Calu3 (cell line): Measurements from ENCODE around the gene MARK4. TPM values are rescaled to one million over a fixed set of nuclear protein-coding genes. Genes with fewer than 3 reads are reported as not detected.

Experiments used
- BruUV-seq: library from RNA; stranded (reverse); fragments of 400-500 nt; replicated peaks from 2 replicates; lab custom pipeline; 2021; lab: Mats Ljungman, UMichigan
- CTCF ChIA-PET: fragments of 300-600 bp; sonication (Branson Sonifier 250); formaldehyde crosslinking; loops from one replicate; lab custom pipeline; 2022; ENCODE audit warnings: antibody characterized with exemption; lab: Charles Lee
- DNase-seq: peaks from one replicate; pipeline ENCODE4 v3.0.0; 2022
- H3K27ac Mint-ChIP-seq: one replicate; pipeline ENCODE4 v1.8.0; 2022; ENCODE audit warnings: mixed read lengths; ENCODE audit not compliant: unreplicated experiment
- H3K27me3 Mint-ChIP-seq: one replicate; pipeline ENCODE4 v1.8.0; 2022; ENCODE audit warnings: mixed read lengths; ENCODE audit not compliant: unreplicated experiment
- H3K36me3 Mint-ChIP-seq: one replicate; pipeline ENCODE4 v1.8.0; 2022; ENCODE audit warnings: mild to moderate bottlenecking, moderate library complexity, mixed read lengths; ENCODE audit not compliant: insufficient read depth, unreplicated experiment
- H3K4me1 Mint-ChIP-seq: one replicate; pipeline ENCODE4 v1.8.0; 2022; ENCODE audit warnings: mild to moderate bottlenecking, low read depth, mixed read lengths; ENCODE audit not compliant: unreplicated experiment
- H3K4me3 Mint-ChIP-seq: one replicate; pipeline ENCODE4 v1.8.0; 2022; ENCODE audit warnings: mild to moderate bottlenecking, low read depth, moderate library complexity, mixed read lengths; ENCODE audit not compliant: unreplicated experiment
- H3K9me3 Mint-ChIP-seq: one replicate; pipeline ENCODE4 v1.8.0; 2022; ENCODE audit warnings: low read depth, mixed read lengths; ENCODE audit not compliant: unreplicated experiment
- intact Hi-C: fragments of 100-400 bp; cut with micrococcal nuclease; formaldehyde crosslinking; loops from one replicate; pipeline ENCODE4 v1.10.0; 2022; ENCODE audit not compliant: unreplicated experiment
- total RNA-seq: library from RNA; stranded (reverse); gene quantifications from 2 replicates; pipeline ENCODE4 v1.2.3, GENCODE V29; 2022
- TF ChIP-seq, protein P1 (sequence below): fragments of 200-600 bp; IDR thresholded peaks from one replicate; pipeline ENCODE4 v1.8.0; 2022; ENCODE audit warnings: antibody characterized with exemption; ENCODE audit not compliant: unreplicated experiment

MARK4 gene
- total RNA-seq, 1 experiment from 2014 or later: 45.9 TPM

DNA sequence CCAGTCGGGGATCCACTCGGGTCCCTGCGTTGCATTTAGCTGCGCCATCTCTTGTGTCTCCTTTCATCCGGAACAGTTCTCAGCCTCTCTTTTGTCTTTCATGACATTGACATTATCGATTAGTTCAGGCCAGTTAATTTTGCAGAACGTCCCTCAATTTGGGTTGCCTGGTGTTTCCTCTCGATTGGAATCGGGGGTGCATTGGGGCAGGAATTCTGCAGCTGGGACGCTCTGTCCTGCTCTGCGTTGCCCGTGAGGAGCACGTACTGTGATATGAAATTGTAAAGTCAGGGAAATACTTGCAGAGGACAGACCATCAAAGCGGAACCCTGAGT lies 22.4 kb downstream of the MARK4 start:
- no peak overlapping the region for H3K27ac Mint-ChIP-seq
- no TSS peak for BruUV-seq
- H3K27me3 Mint-ChIP-seq: no peaks in the 10 kb centered on the region
- no peaks in the 10 kb centered on the region for H3K4me1 Mint-ChIP-seq
- peaks cover 39% of the 10 kb centered on the region for H3K36me3 Mint-ChIP-seq
- no peaks in the 10 kb centered on the region for H3K9me3 Mint-ChIP-seq
- TF ChIP-seq, protein P1, sequence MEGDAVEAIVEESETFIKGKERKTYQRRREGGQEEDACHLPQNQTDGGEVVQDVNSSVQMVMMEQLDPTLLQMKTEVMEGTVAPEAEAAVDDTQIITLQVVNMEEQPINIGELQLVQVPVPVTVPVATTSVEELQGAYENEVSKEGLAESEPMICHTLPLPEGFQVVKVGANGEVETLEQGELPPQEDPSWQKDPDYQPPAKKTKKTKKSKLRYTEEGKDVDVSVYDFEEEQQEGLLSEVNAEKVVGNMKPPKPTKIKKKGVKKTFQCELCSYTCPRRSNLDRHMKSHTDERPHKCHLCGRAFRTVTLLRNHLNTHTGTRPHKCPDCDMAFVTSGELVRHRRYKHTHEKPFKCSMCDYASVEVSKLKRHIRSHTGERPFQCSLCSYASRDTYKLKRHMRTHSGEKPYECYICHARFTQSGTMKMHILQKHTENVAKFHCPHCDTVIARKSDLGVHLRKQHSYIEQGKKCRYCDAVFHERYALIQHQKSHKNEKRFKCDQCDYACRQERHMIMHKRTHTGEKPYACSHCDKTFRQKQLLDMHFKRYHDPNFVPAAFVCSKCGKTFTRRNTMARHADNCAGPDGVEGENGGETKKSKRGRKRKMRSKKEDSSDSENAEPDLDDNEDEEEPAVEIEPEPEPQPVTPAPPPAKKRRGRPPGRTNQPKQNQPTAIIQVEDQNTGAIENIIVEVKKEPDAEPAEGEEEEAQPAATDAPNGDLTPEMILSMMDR: no peak
- DNase-seq: no peak
- H3K4me3 Mint-ChIP-seq: no peak overlapping the region
- intact Hi-C loops: no loop called here
- CTCF ChIA-PET: no interaction called here

DNA sequence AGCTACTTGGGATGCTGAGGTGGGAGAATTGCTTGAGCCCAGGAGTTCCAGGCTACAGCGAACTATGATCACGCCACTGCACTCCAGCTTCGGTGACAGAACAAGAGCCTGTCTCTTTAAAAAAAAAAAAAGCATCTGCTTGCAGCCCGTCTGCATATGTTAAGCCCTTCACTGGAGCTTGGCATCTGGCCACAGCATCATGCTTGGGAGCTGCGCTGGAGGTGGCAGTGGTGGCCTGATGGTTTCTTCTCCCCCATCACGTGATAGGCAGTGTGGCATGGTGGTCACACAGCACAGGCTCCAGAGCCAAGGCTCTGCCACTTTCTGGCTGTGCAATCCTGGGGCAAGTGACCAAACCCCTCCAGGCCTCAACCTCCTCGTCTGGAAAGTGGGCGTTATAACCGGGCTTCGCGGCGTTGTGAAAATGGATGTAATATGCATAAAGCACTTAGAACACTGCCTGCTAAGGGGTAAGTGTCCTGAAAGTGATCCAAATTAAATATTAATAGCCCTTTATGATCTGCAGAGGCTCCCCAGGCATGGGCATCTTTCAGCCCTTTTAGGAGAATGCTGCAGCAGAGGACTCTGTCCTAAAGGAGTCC lies 24.4 kb downstream of the MARK4 start:
- no peak for DNase-seq
- H3K4me1 Mint-ChIP-seq: no peaks in the 10 kb centered on the region
- BruUV-seq: no TSS peak
- H3K27ac Mint-ChIP-seq: no peak overlapping the region
- CTCF ChIA-PET: no interaction called here
- TF ChIP-seq, protein P1: no peak
- H3K27me3 Mint-ChIP-seq: no peaks in the 10 kb centered on the region
- no peak overlapping the region for H3K4me3 Mint-ChIP-seq
- H3K9me3 Mint-ChIP-seq: no peaks in the 10 kb centered on the region
- H3K36me3 Mint-ChIP-seq: peaks cover 38% of the 10 kb centered on the region
- intact Hi-C loops: no loop called here

DNA sequence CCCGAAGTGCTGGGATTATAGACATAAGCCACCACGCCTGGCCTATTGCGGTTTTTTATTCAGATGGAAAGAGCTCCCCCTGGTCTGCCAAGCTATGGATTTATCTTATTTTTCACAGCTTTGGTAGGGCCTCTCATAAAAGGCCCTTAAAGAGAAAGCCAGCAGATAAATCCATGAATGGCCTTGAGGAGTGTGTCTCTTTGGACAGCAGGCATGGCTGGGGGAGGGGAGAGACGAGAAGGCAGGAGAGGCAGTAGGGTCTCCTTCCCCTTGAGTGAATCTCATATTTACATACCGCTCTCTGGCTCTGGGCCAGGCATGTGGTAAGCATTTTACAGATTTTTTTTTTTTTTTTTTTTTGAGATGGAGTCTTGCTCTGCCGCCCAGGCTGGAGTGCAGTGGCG lies 25.2 kb downstream of the MARK4 start:
- DNase-seq: no peak
- peaks cover 41% of the 10 kb centered on the region for H3K36me3 Mint-ChIP-seq
- CTCF ChIA-PET: interaction anchor here (0.7 kb wide), 1 partner anchor 22 kb away, joined by 3 read pairs; no protein-coding TSS in a partner anchor
- intact Hi-C loops: no loop called here
- no peaks in the 10 kb centered on the region for H3K4me1 Mint-ChIP-seq
- TF ChIP-seq, protein P1: no peak
- BruUV-seq: no TSS peak
- H3K9me3 Mint-ChIP-seq: no peaks in the 10 kb centered on the region
- no peaks in the 10 kb centered on the region for H3K27me3 Mint-ChIP-seq
- no peak overlapping the region for H3K4me3 Mint-ChIP-seq
- no peak overlapping the region for H3K27ac Mint-ChIP-seq

DNA sequence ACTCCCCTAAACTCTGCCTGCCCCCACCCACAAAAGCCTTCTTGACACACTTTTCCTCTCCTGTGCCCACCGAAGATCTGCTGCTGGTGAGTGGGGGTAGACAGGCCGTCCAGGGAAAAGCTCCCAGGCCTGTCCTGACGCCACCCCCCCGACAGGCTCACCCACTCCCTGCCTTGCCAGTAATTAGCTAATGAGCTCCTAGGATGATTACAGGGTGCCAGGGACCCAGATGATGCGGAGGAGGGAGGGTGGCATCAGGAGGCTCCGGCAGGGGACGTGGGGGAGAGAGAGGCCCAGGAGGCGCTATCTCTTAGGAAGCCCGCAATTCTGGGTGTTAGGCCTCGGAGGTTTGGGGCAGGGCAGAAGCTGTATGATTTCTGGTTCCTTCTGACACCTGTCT lies 27.0 kb downstream of the MARK4 start:
- H3K4me1 Mint-ChIP-seq: no peaks in the 10 kb centered on the region
- DNase-seq: no peak
- H3K36me3 Mint-ChIP-seq: peaks cover 49% of the 10 kb centered on the region
- TF ChIP-seq, protein P1: no peak
- no peaks in the 10 kb centered on the region for H3K27me3 Mint-ChIP-seq
- no peak overlapping the region for H3K27ac Mint-ChIP-seq
- CTCF ChIA-PET: no interaction called here
- no peak overlapping the region for H3K4me3 Mint-ChIP-seq
- H3K9me3 Mint-ChIP-seq: no peaks in the 10 kb centered on the region
- BruUV-seq: no TSS peak
- intact Hi-C loops: no loop called here
